GM15510 (cell line): ENCODE measurements around the gene PAK2.

Experiments used
- POLR2A ChIP-seq: IDR thresholded peaks from 3 replicates; pipeline ENCODE4 v1.6.1; 2011; ENCODE audit warnings: borderline replicate concordance; ENCODE audit not compliant: insufficient read length; ENCODE audit errors: extremely low read depth

PAK2 gene

DNA sequence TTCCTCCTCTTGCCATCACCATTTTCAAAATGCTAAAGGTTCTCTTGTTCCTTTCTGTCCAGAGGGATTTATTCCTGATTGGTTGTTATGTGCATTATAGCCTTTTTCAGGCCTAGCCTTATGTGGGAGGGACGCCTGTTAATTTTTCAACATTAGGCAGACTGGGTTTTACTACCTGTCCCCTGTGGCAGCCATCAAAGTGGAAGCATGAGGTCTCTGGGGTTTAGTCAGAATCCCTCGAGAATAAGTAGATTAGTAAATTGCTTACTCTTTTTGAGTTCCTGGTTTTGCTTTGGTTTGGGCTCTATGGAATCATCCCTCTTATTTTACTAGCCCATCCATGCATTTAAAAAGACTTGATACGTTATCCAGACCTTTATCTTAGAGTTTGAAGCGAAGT is 32.4 kb downstream of the PAK2 start:
- TF ChIP-seq POLR2A = no peak

DNA sequence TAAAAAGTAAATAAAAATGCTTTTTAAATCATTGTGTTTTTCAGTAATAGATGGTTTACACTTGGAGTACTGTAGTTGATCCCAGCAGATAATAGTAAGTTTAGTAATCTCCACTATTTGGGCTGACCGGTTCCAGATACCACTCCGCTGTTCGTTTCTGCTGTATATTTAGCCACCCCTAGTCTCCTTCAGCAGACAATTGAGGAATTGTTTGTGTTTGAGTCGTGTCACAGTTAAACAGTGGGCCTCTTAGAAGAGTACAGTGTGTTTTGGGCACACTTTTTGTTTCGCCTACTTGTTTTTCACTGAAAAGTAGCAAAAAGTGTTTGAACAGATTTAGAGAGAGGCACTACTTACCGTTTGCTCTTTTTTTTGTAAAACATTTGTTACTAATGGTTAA is 33.2 kb downstream of the PAK2 start:
- TF ChIP-seq POLR2A = no peak

DNA sequence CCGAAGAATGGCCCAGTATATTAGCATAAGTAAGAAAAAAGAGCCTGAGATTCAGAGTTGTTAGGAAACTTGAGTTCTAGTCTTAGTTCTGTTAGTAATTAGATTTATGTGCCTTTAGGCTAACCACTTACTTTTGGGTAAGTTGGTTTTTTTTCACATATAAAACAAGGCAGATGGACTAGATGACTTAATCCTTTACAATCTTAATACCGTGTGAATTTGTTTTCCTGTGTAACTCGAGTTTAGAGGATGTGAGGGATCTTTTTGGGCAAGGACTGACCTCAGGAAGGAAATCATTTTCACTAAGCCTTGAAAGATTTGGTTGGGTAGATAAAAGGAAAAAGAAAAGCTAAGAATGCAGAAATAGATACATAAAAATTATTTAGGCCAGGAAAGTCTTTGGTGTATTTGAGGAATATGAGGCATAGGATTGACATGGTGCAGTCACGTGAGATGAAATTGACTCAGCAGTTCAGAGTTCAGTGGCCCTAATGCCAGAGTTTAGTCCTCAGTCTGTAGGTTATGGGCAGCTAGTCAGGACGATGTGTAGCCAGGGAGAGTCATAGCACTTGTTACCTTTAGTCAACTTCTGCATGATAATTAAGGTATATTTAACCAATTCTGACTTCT is 34.6 kb downstream of the PAK2 start:
- TF ChIP-seq POLR2A = no peak

GRCh38 chr3:196774848-196775422 is 35.3 kb downstream of the PAK2 start:
- TF ChIP-seq POLR2A = no peak

GRCh38 chr3:196775938-196776337 is 36.3 kb downstream of the PAK2 start:
- no peak for TF ChIP-seq POLR2A

DNA sequence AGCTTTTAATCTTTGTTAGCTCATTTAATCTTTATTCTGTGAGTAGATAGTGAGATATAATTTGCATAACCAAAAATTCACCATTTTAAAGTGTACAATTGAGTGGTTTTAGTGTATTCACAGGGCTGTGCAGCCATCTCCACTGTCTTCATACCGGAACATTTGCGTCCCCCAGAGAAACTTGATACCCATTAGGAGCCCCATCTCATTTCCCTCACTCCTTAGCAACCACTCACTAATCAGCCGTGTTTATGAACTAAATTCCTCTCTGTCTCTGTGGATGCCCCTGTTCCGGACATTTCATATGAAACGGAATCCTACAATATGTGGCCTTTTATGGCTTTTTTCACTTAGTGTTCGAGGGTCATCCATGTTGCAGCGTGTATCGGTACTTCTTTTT is 38.2 kb downstream of the PAK2 start:
- no peak for TF ChIP-seq POLR2A

- no peak for TF ChIP-seq POLR2A
Measured at GRCh38 chr3:196778755-196779154, 39.1 kb downstream of the PAK2 start.

GRCh38 chr3:196782511-196782910 is 42.9 kb downstream of the PAK2 start:
- TF ChIP-seq POLR2A = no peak

DNA sequence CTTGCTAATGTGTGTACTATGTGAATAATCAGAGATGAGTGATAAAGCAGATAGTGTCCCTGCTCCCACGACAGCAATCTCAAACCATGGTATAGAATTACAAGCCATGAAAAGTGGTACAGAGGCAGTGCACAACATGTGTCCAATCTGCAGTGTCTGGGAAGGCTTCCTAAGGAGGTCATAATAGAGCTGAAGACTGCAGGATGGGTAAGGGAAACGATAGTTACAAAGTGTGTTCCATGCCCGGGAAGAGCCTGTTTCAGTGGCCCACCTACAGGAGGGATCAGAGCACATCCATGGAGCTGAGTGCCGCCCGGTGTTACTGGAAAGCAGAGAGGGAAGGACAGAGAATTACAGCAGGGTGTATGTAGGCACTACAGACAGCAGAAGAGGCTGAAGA is 48.9 kb downstream of the PAK2 start:
- TF ChIP-seq POLR2A = no peak

GRCh38 chr3:196789885-196790359 is 50.3 kb downstream of the PAK2 start:
- TF ChIP-seq POLR2A = no peak

DNA sequence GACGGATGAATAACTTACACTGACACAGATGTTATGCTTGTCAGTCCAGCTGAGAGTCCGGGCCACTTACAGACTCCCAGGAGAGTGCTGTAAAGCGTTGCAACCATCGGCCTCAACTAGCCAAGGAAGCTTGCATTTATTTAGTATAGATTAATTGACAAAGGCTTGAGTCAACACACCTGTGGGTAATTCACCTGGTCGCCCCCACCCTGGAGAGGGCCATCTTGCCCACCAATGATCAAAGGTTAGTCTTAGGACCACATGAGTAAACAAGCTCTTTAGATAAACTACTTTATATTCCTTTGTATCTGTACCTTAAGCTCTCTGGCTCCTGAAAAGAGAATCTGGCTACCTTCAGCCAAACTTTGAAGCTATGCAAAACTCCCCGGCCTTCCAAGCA is 51.0 kb downstream of the PAK2 start:
- TF ChIP-seq POLR2A = no peak

- TF ChIP-seq POLR2A = no peak
Measured at GRCh38 chr3:196792771-196793170, 53.1 kb downstream of the PAK2 start.

DNA sequence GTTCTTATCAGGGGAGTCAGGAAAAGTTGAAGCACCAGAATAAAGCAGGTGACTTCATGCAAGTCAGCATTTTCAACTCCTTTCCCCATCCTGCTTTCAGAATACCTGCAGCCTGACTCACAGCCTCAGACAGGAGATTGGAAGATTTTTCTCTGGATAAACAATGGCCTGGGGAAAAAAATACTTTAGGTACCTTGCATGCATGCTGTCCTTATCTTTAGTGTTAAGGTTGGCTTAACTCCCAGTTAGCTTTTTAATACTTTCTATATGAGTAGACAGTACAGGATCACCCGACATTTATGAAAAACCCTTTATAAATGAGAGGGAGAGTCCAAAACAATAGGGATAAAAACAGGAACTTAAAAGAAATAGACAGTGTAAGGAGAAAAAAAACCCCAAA is 53.6 kb downstream of the PAK2 start:
- no peak for TF ChIP-seq POLR2A

- no peak for TF ChIP-seq POLR2A
Measured at GRCh38 chr3:196794467-196794866, 54.8 kb downstream of the PAK2 start.

- TF ChIP-seq POLR2A = no peak
Measured at GRCh38 chr3:196796317-196796716, 56.7 kb downstream of the PAK2 start.

GRCh38 chr3:196800742-196801434 is 61.2 kb downstream of the PAK2 start:
- no peak for TF ChIP-seq POLR2A
